SU-DHL-6 (cell line): ENCODE measurements around the gene PTPRN2.

Experiments
- H2AFZ ChIP-seq: fragments of 200-600 bp; sonication (generic); 2 replicates; pipeline ENCODE4 v1.6.1; 2014; ENCODE audit warnings: low read depth, mild to moderate bottlenecking, moderate library complexity, mixed read lengths, antibody characterized with exemption, low read length; ENCODE audit not compliant: severe bottlenecking
- H3F3A ChIP-seq: fragments of 200-600 bp; shearing (Covaris generic); 2 replicates; pipeline ENCODE4 v1.6.0; 2016; ENCODE audit warnings: antibody characterized with exemption, mild to moderate bottlenecking; ENCODE audit not compliant: insufficient read depth
- H3K27ac ChIP-seq: fragments of 200-600 bp; sonication (generic); 2 replicates; pipeline ENCODE4 v1.5.1; 2016; ENCODE audit warnings: low read depth, mild to moderate bottlenecking, low read length, moderate library complexity, mixed read lengths
- H3K27me3 ChIP-seq: fragments of 200-600 bp; sonication (generic), shearing (Covaris generic); 2 replicates; pipeline ENCODE4 v1.6.0; 2014; ENCODE audit warnings: mild to moderate bottlenecking, low read length
- H3K36me3 ChIP-seq: fragments of 200-600 bp; sonication (generic); 2 replicates; pipeline ENCODE4 v1.6.1; 2014; ENCODE audit warnings: mild to moderate bottlenecking, low read length, mixed read lengths
- H3K4me2 ChIP-seq: fragments of 300-600, 200-600 bp; shearing (Covaris generic), sonication (generic); 2 replicates; pipeline ENCODE4 v1.6.0; 2014; ENCODE audit warnings: low read length, low read depth, mild to moderate bottlenecking; ENCODE audit not compliant: poor library complexity, severe bottlenecking
- H3K4me3 ChIP-seq: fragments of 200-600 bp; sonication (generic); 2 replicates; pipeline ENCODE4 v1.5.1; 2014; ENCODE audit warnings: antibody characterized with exemption, low read length, mild to moderate bottlenecking, mixed read lengths; ENCODE audit not compliant: insufficient read depth, poor library complexity, severe bottlenecking
- H3K79me2 ChIP-seq: fragments of 200-600 bp; sonication (generic); 2 replicates; pipeline ENCODE4 v1.6.1; 2014; ENCODE audit warnings: mild to moderate bottlenecking, low read length, moderate library complexity; ENCODE audit not compliant: insufficient read depth
- H3K9ac ChIP-seq: fragments of 200-600 bp; sonication (generic); 2 replicates; pipeline ENCODE4 v1.7.0; 2014; ENCODE audit warnings: mild to moderate bottlenecking, low read length
- H3K9me2 ChIP-seq: fragments of 200-600 bp; sonication (generic); replicated peaks from 2 replicates; pipeline ENCODE4 v1.6.1; 2014; ENCODE audit warnings: low read length; ENCODE audit not compliant: insufficient read depth
- H3K9me3 ChIP-seq: fragments of 200-600 bp; sonication (generic); 2 replicates; pipeline ENCODE4 v1.6.1; 2014; ENCODE audit warnings: low read length, mixed read lengths; ENCODE audit not compliant: insufficient read depth
- H4K20me1 ChIP-seq: fragments of 200-600 bp; sonication (generic); 2 replicates; pipeline ENCODE4 v1.6.1; 2014; ENCODE audit warnings: low read depth, mild to moderate bottlenecking, antibody characterized with exemption, low read length, moderate library complexity, mixed read lengths
- CTCF ChIP-seq: fragments of 200-600 bp; sonication (generic); IDR thresholded peaks from one replicate; pipeline ENCODE4 v1.5.1; 2017; ENCODE audit warnings: antibody characterized with exemption, mild to moderate bottlenecking, low read length, moderate library complexity; ENCODE audit not compliant: insufficient read depth, poor library complexity, severe bottlenecking
- EZH2phosphoT487 ChIP-seq: fragments of 200-600 bp; sonication (generic), shearing (Covaris generic); conservative IDR thresholded peaks from 2 replicates; pipeline ENCODE4 v1.6.1; 2018; ENCODE audit warnings: mild to moderate bottlenecking, antibody characterized with exemption, low read length, moderate library complexity, mixed read lengths

PTPRN2 gene

DNA sequence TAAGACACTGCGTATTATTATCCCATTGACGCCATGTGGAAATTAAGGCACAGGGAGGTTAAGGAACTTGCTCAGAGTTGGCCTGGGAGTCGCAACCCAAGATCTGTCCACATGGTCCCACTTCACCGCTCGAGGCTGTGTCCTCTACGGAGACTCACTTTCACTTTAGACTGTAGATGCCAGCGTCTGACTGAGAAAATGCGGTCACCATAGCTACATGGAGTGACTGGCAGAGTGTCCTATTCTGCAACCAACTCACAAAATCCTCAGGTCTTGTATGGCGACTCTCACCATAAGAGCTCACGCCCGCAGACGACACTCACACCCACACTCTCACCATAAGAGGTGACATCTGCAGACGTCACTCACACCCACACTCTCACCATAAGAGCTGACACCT, 257.9 kb downstream of the PTPRN2 start:
- no peaks in the 10 kb centered on the region for H3F3A ChIP-seq
- no peak overlapping the region for H2AFZ ChIP-seq
- no peak overlapping the region for H3K4me2 ChIP-seq
- H3K9ac ChIP-seq = no peak overlapping the region
- peaks cover 14% of the 10 kb centered on the region; the same call in 1 of the 2 replicates for H3K9me3 ChIP-seq
- no peaks in the 10 kb centered on the region for H3K79me2 ChIP-seq
- no peak overlapping the region for H3K4me3 ChIP-seq
- no peaks in the 10 kb centered on the region for H3K27me3 ChIP-seq
- H3K36me3 ChIP-seq = no peaks in the 10 kb centered on the region
- no peaks in the 10 kb centered on the region for H3K9me2 ChIP-seq
- H3K27ac ChIP-seq = no peak overlapping the region
- no peak for TF ChIP-seq EZH2phosphoT487
- TF ChIP-seq CTCF = no peak
- H4K20me1 ChIP-seq = no peaks in the 10 kb centered on the region

GRCh38 chr7:158329014-158329610, 258.5 kb downstream of the PTPRN2 start:
- Histone ChIP-seq H3K36me3 (no peaks in the 10 kb centered on the region), H3K4me2 (no peak overlapping the region), H3K9me2 (no peaks in the 10 kb centered on the region), H2AFZ (no peak overlapping the region), H3K79me2 (no peaks in the 10 kb centered on the region), H3K27ac (no peak overlapping the region), H4K20me1 (no peaks in the 10 kb centered on the region), H3F3A (no peaks in the 10 kb centered on the region), H3K9me3 (peaks cover 14% of the 10 kb centered on the region; the same call in 1 of the 2 replicates), H3K4me3 (no peak overlapping the region), H3K27me3 (no peaks in the 10 kb centered on the region), H3K9ac (no peak overlapping the region)
- no peak for TF ChIP-seq EZH2phosphoT487
- no peak for TF ChIP-seq CTCF

DNA sequence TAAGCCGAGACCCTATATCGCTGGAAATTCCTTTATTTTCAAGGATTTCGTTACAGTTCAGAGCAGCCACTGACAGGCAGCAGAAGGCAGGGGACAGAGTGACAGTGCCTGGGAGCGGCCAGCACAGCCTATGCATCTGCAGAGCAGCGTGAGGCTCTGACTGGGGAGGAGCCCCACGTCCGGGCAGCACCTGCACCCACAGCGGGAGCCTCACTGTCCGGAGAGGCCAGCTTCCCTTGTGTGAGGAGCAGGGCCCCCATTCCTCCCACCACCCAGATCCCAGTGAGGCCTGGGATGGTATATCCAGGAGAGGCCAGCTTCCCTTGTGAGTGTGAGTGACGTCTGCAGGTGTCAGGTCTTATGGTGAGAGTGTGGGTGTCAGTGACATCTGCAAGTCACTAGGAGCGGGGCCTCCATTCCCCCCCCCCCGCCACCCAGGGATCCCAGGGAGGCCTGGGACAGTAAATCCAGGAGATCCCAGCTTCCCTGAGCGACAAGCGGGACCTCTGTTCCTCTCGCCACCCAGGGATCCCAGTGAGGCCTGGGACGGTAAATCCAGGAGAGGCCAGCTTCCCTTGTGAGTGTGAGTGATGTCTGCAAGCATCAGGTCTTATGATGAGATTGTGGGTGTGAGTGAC, 259.1 kb downstream of the PTPRN2 start:
- Histone ChIP-seq H3F3A (no peaks in the 10 kb centered on the region), H3K9me3 (peaks cover 14% of the 10 kb centered on the region; the same call in 1 of the 2 replicates), H3K36me3 (no peaks in the 10 kb centered on the region), H3K4me2 (no peak overlapping the region), H2AFZ (no peak overlapping the region), H3K9me2 (no peaks in the 10 kb centered on the region), H3K27me3 (no peaks in the 10 kb centered on the region), H3K9ac (no peak overlapping the region), H3K27ac (no peak overlapping the region), H3K4me3 (no peak overlapping the region), H3K79me2 (no peaks in the 10 kb centered on the region), H4K20me1 (no peaks in the 10 kb centered on the region)
- TF ChIP-seq EZH2phosphoT487 = no peak
- no peak for TF ChIP-seq CTCF
